NCI-H82 (cell line): ENCODE data around the gene PRICKLE2.
A peak's percentile ranks its signal among the peaks of the same experiment; 100 is the strongest.

Experiments used
- DNase-seq: peaks from one replicate; lab custom pipeline; 2025; lab: John Stamatoyannopoulos, UW

Gene PRICKLE2, protein sequence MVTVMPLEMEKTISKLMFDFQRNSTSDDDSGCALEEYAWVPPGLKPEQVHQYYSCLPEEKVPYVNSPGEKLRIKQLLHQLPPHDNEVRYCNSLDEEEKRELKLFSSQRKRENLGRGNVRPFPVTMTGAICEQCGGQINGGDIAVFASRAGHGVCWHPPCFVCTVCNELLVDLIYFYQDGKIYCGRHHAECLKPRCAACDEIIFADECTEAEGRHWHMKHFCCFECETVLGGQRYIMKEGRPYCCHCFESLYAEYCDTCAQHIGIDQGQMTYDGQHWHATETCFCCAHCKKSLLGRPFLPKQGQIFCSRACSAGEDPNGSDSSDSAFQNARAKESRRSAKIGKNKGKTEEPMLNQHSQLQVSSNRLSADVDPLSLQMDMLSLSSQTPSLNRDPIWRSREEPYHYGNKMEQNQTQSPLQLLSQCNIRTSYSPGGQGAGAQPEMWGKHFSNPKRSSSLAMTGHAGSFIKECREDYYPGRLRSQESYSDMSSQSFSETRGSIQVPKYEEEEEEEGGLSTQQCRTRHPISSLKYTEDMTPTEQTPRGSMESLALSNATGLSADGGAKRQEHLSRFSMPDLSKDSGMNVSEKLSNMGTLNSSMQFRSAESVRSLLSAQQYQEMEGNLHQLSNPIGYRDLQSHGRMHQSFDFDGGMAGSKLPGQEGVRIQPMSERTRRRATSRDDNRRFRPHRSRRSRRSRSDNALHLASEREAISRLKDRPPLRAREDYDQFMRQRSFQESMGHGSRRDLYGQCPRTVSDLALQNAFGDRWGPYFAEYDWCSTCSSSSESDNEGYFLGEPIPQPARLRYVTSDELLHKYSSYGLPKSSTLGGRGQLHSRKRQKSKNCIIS

DNA sequence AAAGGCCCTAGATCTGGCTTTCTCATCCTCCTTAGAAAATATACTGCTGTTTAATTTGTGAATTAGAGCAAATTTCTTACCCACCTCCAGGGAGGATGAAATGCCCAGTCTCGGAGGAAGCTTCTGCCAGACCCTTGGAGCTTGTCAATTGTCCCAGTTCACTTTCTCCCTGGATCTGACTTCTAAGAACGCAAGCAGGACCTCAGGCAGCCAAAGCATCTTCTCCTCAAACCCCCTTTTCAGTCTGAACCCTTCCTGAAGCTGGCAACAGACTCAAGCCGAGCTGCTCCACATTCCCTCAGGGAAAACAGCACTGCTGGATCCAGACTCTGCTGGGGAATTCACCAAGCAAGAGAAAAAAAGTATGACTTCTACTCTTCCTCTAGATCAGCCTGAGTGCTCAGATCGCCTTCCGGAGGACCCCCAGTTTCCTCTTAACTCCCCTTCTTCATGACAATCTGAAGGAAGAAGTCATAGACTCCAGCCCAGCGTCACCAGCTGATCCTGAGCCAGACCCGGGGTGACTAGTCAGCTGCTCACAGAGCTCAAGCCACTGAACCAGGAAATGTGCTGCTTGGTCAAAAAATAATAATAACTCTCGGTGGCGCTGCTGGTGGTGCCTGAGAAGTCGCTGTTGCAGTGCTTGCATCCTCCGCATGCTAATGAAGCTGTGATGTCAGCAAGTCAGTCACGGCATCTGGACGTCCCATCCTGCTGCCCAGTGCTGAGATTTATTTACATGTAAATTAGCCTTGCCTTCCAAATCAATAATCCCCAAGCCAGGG lies at the start of gene PRICKLE2:
TSS of gene PRICKLE2 (minus strand) at position 641 of the 785 bp plus-strand sequence. CDS start 26,539 bp downstream, outside the sequence.
- DNase-seq = peak; percentile 95

DNA sequence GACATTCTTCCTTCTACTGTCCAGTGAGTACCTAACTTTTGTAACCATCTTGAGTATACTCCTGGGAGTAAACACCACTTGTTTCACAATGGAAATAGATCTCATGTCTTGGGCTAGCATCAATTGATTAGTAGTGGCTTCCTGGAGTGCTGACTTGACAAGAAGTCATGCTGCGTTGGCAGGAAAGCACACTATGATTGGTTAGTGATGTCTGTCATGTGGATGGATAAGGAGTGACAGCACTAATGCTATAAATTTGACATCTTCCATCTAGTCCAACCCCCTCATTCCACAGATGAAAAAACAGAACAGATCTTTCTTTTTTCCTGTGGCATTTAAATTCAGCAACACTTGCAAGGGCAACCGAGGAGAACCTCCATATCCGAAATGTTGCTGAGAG lies 47.6 kb upstream of the PRICKLE2 start:
- no peak for DNase-seq

DNA sequence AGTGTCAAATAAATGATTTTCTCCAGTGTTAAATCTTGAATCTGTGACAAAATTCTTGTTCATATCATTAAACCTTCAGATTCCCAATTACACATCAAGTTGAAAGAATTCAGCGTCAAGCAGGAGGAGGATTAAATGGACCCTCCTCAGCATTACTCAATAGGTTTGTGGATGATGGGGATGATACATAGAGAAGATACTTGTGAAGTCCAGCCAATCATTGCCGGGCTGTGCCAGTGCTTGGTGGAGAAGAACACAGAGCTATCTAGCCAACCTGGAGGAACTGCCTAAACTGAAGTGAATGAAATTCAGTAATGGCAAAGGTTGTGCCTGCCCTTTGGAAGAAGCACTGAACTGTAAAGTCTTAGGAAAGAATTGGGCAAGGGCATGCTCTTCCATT lies 47.0 kb upstream of the PRICKLE2 start:
- DNase-seq = no peak

DNA sequence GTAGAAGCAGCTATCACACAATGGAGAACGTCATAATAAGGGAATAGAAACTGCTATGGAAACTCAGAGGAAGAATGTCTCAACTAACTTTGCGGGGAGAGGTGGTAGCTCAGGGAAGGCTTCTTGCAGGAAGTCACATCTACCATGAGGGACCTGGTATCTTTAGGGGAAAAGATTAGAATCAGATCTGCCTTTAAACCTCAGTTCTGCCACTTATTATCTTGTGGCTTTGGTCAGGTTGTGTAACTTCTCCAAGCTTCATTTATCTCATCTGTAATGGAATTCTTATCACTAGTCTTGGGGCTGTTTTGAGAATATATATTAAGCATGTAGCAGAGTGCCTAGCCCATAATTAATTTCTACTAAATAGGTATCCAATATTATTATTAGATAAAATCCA lies 46.4 kb upstream of the PRICKLE2 start:
- DNase-seq = no peak

DNA sequence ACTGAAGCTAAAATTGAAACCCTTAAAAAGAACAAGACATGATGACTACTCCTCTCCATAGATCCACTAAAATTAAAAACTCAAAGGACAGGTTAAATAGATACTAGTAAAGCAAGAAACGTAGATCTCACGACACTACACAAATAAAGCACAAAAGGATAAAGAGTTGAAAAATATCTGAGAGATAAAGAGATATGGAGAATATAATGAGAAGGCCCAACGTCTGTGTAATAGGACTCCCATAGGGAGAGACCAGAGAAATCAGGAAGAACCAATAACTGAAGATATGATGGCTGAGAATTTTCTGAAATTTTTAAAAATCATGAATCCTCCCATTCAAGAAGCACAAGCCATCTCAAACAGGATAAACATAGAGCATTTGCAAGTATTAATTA lies 45.6 kb upstream of the PRICKLE2 start:
- DNase-seq = no peak

DNA sequence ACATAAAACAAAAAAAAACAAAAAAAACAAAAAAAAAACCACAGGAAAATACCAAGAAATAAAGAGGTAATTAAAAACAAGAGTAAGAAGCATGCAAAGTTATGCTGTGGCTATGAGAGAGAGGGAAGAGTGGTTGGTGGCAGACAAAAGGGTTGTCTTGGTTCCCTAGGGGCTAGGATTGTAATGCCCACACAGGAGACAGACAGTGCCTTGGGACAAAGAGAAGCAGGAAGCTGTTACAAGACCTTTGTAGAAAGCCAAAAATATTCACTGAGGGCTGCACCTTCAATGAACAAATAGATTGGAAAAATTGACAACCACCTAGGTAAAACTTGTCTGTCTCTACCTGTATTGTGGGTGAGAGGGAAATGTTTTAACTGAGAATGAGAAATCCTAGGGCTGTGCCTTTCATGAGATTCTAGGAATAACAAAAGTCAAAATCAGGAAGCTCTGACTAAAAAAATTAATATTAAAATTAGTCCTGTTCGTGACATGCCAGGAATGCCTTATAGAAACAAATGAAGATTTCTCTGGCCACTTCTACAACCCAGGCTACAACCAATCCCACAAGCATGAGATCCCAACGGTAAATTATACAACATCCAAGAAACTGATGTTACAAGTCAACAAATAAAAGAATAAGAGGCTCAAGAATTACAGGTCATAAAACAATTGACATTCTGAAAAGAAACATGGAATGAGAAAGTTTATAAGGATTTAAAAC lies 45.0 kb upstream of the PRICKLE2 start:
- DNase-seq = no peak

DNA sequence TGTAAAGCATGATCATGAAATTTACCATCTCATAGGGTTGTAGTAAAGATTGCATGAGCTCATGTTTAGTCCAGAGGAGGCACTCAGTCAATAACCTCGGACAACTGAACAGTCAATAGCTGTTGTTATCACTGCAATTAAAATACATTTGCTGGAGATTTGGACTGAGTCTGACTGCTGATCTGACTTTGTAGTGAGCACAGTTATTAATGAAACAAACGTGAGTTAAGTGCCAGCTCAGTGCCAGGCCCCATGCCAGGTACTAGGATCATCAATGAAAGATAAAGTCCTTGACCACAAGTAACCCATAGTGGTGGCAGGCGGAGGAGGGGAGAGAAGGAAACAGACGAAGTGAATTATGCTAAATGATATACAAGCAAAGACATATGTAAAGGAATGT lies 43.7 kb upstream of the PRICKLE2 start:
- no peak for DNase-seq

DNA sequence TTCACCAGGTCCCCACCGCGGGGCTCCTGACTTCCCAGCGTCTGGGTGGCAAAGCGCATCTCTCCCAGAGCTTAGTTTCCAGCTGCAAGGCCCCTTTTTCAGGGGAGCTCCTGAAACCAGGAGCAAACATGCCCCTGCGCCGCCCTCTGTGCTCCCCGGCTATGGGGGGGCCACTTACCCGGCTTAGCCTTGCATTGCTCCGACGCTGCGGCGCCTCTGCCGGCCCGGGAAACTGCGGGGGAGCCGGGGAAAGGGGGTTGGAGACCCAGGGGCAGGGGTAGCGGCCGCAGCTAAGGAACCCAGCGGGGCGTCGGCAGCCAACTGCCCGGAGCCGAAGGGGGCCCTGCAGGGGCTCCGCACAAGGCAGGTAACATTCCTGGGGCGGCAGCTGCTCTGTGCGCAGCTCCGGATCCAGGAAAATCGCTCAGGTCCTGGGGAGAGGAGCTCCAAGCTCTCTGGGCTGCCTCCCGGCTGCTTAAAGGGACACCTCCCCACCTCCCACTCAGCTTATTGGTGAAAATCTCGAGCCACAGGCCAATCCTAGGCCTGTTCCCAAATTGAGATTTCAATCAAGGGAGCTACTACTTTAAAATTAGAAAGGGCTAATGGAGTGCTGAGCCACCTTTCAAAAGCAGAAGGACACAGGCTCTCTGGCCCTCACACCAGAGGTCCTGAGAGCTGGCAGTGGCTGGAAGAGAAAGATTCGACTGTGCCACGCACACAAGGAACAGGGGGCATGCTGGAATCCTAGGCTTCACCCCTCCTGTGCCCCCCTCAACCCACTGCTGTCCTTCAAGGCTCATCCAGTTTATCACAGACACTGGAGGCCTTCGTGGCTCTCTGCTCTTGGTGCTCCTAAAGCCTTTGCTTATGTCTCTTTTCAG lies 42.7 kb upstream of the PRICKLE2 start:
- DNase-seq = peak; percentile 83

DNA sequence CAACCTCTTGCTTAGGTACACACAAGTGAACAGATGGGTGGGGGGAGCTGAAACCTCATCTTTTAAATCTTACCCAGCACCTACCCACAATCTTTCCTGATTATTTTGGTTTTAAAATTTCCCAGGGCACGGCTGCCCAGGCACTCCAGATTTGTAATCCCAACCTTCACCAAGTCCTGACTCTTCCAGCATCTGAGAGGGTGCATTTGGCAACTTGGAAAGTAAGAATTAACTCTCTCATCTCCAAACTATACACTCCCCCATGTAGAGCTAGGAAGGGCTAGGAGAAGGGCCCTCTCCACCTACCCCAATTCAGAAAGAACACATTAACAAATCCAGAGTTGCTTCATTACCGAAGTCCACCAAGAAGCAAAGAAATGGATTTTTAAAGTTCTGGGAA lies 41.7 kb upstream of the PRICKLE2 start:
- DNase-seq = peak; percentile 71

DNA sequence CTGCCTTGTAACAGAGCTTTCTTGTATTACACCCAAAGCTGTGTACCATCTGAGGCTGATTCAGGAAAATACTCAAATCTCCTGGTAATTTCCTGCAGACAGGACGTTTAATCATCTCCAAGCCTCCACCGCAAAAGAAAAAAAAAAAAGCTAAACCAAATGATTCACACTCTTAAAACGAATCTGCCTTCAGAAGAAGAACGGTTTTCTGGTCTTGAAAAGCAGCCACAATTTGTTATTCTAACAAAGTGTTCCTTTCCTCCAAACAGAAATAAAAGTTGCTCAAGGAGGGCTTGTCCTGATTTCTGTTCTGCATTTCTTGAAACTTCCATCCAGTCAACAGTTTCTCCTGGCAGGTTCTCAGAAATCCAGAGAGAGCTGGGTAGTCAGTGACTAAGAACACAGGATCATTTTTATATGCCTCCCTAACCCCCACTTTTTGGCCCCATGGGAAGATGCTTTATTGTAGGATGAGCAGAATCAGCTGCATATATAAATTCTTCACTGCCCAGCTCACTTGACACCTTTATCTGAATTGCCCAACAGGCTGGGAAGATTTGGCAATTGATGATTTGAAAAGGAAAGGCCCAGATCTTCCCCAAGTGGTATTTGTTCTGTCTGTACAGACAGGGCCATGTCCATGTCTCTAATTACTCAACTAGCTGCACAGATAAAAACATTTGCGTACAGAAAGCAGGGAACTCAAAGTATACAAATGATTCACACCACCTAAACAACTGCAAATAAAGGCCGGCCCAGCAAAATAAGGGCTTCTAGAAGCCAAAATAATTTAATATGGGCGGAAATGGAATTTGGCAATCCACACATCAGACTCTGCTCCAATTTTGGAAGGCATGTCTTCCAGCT lies 41.0 kb upstream of the PRICKLE2 start:
- DNase-seq = no peak

DNA sequence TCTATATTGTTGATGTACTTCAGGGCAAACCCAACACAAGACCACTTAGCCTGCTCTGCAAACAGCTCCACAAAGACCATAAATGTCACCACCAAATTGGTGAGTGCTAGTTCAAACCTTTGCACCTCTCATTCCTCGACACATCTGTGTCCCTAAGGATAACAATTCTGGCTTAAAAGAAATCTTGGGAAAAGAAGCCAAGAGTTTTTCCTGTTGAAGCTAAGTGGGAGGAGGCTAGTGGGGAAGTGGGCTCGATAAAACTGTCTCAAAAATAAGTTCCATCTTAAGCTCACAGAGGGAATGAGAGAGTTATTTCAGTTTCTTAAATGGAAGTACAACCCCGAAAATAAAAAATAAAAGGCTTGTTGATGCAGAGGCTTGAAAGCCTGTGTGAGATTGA lies 40.4 kb upstream of the PRICKLE2 start:
- DNase-seq = no peak

DNA sequence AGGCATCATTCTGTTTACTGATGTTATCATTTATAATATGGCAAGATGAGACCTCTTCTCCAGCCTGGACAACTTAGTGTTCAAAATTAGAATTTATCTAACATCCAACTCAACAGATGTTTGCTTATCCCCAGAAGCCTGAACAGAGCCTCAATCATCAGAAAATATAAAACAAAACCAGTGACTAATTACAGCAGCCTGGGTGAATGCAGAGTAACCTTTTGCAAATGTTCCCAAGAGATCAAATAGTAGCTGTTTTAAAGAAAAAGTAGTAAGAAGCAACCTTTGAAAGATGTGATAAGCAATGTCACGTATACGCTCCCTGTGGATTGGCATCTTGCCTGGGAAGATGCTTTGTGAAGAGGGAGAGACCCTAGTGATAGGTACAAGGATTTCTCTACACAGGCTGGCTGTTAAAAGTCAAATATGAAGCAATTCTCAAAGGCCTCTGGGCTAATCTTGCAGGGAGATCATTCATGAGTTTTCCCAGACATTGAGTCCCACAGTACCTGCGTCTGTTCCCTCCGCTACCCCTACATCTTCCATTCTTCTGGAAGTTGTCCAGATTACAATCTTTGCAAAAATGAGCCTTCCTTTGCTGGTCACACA lies 39.3 kb upstream of the PRICKLE2 start:
- DNase-seq = no peak

DNA sequence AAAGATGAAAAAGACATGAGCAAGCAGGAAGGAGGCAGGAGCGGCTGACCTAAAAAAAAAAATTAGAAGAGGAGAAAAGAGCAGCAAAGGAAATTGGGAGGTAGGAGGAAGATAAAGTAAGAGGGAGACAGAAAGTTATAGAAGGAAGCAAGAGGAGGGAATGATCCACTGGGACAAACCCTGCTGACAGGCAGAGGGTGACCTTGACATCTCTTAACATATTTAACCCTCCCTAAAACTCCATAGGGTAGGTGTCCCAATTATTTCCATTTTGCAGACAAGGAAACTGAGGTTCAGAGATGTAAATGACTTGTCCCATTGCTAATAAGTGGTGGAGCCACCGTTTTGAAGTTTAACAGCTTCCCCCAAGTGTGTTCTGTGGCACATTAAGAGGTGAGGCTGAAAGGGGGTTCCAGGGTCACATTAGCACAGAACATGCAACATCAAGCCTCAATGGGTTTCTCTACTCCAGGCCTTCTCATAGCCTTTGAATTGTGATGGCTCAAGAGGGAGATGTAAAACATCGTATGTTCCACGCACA lies 37.4 kb upstream of the PRICKLE2 start:
- DNase-seq = peak; percentile 12

DNA sequence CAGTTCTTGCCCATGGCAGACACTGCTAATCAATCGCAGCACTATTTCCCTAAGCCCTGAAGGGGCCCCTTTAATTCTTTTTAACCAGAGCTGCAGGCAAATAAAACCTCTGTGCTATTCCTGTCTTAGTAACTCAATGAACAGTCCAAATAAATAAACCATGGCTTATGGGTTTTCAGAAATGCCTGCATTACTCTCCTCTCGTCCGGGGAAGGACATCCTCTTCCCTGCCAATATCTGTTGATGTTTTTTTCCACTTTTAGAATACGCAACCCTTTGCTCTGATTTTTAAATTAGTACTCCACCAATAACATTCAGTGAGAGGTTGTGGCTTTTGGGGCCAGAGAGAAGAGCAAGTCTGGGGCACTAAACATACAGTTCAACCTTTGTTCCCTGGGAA lies 35.2 kb upstream of the PRICKLE2 start:
- no peak for DNase-seq

DNA sequence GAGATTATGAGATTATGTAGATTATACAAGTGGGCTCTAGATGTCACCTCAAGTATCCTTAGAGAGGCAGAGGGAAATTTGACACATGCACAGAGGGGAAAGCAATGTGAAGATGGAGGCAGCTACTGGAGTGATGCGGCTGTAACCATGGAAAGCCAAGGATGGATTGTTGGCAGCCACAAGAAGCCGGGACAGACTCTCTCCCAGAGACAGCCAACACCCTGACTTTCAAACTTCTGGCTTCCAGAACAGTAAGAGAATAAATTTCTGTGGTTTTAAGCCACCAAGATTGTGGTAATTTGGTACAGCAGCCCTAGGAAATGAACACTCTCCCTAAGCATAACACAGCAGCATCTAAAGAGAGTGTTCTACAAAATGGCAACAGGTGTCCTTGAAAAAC lies 34.4 kb upstream of the PRICKLE2 start:
- no peak for DNase-seq

DNA sequence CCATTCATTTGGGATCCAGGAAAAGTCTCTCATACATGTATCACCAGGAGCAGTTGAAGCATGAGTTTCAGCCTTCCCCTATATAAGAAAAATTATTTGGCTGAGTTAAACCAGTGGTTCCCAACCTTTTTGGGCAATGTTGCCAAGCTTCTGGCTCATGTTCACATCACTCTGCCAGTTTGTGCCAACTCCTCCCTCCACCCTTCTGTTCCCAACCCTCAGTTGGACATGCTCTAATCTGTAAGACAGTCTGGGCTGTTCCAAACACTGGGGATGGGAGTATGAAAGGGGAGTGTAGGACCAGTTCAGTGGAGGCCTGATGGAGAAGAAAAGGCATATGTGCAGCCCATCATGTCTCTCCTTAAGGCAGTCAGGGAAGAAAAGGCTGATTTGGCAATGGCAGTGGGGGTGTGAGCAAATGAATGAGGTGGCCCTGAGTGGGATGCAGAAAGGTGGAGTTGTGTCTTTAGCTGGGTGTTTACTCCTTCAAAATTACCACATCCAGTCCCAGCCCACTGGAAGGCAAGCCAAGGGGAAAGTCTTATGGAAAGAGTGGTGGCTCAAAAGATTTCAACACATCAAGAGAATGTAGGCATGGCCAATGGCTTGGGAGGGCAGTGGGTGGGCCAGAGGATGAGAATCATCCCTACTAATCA lies 32.0 kb upstream of the PRICKLE2 start:
- no peak for DNase-seq

DNA sequence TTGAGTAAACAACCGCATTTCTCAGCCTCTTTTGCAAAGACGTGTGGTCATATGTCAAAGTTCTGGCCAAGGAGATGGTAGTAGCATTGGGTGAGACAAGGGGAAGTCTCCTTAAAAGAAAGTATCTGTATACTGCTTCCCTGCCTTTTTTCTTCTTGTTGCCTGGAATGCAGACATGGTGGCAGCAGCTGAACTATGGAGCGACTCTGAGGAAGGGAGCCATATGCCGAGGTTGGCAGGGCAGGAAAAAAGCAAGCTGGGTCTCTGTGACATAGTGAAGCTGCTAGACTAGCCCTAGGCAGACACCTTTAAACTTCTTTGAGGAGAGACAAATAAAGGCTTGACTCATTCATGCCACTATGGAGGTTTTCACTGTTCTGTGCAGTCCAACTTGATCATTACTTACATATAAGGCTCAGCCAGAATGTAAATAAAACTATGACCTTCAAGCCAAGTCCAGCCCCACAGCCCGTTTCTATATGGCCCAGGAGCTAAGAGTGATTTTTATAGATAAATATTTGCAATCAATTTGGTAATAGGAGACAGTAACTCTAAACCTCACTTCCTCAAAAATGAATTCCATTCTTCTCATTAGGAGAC lies 30.6 kb upstream of the PRICKLE2 start:
- DNase-seq = no peak

DNA sequence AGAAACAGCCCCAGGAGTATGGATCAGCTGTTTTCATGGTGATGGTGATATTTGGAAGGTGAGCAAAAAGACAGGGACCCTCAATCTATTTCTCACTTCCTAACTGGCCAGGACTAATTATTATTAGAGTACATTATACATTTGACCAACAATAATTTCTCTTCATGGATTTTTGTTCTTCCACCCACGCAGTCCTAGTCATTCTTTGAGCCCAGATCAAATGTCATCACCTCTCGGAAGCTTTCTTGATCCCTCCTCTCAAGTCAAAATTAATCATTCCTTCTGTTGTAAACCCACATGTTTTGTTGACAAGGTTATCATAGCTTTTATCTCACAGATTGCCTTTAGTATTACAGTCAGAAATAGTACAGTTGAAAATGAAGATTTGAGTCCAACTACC lies 29.2 kb upstream of the PRICKLE2 start:
- no peak for DNase-seq
